HG02642 (cell line): ENCODE measurements around the gene LIMCH1.

Experiments used
- ATAC-seq: cut with Tn5 transposase; IDR thresholded peaks from one replicate; pipeline ENCODE4 v1.9.1; 2021; ENCODE audit warnings: mild to moderate bottlenecking; ENCODE audit not compliant: unreplicated experiment, poor library complexity

The LIMCH1 gene

DNA sequence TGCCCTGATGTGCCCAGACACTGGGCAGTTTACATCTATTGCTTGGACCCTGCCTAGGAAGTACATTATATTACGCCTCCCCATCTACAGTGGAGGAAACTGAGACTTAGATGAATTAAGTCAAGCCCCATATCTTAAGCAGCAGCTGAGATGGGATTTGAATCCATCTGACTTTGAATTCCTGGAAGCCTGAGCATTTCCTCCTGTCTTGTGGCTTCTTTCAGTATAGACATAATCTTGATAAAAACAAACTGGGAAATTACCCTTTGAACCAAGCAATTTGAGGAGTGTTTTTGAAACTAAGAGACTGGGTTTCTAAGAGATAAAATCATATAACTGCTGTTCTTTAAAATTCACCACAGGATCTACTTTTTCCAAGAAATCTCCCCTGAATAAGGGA lies 18.6 kb downstream of the LIMCH1 start:
- no peak for ATAC-seq

DNA sequence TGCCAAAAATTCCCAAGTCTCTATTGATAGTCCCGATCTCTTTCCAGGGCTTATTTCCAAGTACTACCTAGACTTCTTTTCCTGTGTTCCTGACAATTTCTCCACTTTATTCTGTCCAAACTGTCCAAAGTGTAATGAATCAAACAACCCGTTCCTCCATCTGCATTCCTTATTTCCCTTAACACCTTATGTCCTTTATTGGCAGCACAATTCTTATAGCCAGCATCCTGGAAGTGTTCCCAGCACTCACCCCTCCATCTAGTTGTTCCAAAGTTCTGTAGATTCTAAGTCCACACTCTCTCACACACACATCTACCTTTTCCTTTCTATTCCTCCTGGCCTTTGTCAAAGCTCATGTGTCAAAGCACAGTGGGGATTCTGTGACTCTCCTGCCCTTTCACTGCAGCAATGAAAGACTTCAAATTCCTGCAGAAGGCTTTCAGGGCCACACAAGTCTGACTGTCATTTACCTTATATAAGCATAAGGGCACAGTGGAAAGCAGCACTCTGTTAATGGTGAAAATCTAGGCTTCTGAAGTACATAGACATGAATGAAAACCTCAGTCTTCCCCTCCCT lies 22.1 kb downstream of the LIMCH1 start:
- no peak for ATAC-seq

DNA sequence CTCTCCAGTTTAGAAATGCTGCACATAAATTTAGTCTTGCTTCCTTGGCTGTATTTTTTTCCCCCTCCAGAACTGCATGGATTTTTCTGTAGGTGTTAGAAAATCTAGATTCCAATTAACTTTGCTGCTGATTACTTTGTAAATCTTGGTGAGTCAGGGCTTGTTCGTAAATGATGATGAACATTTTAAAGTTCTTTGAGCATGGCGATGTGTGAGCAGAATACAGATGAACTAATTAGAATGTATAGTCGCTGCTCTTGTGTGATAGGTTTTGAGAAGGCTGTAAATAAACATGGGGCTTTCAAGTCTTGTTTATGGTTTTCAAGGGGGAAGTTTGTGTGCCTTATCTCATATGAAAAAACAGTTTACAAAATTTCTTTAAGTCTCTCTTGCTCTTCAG lies 23.3 kb downstream of the LIMCH1 start:
- ATAC-seq, result no peak

DNA sequence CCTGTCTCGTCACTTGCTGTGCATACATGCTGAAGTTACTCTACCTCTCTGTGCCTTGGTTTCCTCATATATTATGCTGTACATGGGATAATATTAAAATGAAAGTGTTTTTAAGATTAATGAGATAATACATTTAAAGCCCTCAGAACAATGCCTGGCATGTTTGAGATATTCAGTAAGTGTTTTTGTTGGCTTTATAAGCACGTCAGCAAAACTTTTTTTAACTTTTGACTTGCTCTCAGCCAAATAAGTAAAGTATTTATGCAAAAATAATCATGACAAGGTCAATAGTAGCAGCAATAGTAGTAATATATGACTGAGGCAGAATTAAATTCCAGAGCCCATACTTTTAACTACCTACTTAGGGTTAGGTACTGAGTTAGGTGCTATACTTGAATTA lies 29.2 kb downstream of the LIMCH1 start:
- ATAC-seq, result no peak

DNA sequence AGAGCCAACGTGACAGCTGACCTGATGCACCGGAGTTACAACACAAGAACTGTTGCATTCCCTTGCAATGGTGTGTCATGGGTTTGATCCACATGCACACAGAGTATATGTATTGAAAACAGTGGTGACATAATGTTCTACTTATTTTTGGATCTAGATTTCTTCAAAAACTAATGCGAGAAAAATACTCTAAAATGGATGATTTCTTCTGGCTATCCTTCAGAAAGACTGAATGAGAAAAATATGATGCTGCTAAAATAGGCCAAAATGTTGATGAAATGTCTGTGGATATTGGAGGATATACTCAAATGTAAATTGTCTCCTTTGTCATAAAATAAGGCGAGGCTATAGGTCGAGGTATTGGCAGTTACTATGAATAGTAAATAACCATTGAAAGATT lies 30.4 kb downstream of the LIMCH1 start:
- ATAC-seq, result no peak

DNA sequence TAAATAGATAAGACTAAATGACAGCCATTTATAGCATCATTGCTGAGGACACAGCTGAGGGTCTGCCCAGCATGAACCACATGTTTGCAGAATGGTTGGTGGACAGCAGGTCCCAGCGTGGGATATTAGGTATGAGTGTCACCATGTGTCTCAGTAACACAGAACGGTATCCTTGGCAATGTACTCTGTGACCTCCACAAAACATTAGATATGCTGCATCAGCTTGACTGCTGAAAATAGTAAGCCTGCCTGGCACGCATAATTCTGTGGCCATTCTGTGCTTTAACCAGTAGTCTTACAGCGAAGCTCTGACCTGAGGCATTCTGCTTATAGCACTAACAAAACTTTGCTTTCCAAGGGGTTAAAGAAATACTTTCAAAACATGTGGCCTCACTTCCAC lies 32.0 kb downstream of the LIMCH1 start:
- ATAC-seq, result no peak

DNA sequence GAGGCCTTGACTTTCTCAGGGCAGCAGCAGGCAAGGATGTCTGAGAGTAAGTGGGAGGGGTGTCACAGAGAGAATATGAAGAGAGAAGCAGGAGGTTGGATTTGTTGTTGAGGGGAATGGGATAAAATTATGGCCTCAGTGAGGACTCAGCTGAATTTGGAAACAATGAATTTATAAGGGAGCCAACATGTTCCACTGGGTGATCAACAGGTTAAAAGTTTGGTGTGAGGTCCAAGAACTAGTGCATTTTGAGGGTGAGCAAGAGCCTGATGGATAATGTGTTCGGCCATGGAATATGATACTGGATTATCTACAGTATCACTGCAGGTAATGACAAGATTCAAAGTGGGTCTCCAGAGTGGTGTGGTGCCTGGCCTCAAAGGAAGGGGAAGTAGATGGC lies 33.5 kb downstream of the LIMCH1 start:
- ATAC-seq, result no peak

DNA sequence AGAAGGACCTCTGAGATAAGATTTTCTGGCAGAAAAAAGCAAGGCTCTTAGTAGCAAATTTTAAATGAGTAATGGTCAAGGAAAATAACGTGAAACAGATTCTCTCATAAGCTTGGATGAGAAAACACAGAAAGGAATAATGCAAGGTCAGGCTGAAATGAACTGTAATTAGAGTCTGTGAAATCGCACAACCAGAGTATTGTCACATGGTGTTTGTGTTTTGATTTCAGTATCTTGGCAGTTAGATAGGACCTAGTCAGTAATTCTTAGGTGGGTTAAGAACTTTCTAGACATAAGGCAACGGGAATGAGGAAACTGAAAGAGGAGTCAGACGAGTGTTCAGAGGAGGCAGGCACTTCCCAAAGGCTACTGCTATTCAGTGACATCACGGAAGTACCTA lies 34.6 kb downstream of the LIMCH1 start:
- no peak for ATAC-seq

DNA sequence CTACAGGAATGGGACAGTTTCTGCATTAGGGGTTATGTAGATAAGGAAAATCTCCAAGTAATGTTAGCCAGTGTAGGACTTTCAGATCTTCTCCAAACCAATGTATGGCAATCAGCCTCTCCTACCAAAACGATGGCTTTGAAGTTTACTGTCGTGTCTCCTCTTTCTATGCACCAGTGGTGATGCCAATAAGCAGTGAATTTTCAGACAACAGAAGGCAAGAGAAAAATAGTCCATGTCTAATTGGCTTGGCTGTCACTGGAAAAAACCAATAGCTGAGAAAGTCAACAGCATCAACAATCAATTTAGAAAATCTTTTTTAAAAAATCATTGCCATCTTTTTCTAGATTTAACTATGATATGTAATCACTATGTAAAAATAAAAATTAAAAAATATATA lies 35.0 kb downstream of the LIMCH1 start:
- ATAC-seq, result no peak

DNA sequence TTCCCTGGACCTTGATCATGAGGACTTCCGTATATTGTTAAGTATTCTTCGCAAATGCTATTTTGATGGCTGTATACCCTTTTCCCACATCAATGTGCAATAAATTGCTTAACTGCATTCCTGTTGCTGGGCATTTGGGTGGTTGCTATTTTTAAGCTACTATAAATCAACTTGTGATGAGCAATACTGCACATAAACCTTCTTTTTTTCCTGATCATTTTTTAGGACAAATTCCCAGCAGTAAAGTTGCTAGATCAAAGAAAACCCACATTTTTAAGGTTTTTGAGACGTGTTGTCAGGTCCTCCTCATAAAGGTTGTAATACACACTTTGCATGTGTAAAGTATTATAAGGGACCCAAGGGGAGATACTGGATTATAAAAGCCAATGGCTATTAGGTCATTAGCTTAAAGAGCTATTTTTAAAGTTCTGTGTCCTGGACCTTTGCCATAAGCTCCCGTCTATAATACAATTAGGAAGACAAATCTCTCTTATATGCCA lies 35.6 kb downstream of the LIMCH1 start:
- ATAC-seq, result no peak

DNA sequence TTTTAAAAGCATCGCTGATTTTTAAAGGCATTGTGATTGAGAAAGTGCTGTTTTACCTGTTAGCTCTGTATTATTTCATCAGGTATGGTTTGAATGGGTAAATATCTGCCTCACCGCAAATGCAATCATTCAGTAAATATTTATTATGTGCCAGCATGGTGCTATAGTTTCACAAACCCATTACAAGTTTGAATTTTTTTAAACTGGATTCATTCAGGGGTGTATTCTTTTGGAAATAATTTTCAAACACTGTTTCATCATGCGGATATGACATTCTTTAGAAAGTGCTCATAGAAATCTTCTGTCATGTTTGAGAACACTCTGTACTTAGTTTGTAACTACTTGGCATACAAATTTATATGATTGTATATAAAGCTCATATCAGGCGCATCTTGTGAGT lies 37.2 kb downstream of the LIMCH1 start:
- no peak for ATAC-seq

DNA sequence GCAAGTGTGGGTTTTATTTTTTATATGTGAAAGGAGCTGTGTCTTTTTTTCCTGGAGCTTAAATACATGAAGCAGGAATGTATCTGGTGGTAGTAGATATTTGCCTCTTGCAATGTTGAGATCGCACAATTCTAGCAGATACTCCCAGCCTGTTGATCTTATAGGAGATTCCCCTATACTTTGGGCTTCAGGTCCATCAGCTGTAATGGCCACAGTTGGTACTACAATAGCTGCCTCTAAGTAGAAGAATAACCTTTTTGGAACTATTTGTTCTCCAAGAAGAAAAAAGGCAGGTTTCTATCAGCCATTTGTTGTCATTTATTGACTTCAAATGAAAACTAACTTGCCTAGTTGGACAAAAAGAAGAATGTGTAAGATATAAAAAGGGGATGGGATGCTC lies 37.7 kb downstream of the LIMCH1 start:
- ATAC-seq, result no peak

DNA sequence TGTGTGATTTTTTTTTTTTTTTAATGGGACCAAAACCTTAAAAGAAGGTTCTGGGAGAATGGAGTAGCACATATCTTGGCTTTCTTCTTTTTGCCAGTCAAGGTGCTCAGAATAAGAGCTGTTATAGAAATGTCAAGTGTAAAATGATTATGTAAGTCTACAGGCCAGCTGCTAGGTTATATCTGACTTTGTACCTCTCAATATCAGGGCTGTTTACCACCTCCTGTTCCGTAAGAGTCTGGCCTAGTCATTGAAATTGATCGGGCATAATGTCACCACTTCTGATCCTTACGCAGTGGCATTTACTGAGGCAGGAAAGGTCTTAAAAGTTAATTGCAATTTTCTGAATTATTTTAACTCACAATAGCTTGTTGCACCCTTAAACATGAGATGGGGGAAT lies 41.1 kb downstream of the LIMCH1 start:
- no peak for ATAC-seq

DNA sequence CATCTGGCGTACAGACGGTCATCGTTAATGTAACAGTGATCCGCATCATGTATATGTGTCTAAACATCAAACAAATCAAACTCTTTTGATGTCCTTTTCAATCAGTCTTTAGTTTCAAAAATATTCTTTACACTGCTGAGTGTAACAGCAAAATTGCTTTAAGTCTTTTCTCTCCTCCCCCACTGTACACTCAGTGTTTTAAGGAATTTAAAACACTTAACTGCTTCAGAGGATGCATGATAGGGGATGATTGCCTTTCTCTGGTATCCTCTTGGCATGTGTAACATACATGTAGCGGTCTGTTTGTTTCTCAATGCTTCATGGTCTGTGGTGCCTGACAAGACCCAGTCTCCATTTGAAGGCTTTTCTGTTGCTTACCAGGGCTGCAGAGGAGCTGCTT lies 41.6 kb downstream of the LIMCH1 start:
- no peak for ATAC-seq

DNA sequence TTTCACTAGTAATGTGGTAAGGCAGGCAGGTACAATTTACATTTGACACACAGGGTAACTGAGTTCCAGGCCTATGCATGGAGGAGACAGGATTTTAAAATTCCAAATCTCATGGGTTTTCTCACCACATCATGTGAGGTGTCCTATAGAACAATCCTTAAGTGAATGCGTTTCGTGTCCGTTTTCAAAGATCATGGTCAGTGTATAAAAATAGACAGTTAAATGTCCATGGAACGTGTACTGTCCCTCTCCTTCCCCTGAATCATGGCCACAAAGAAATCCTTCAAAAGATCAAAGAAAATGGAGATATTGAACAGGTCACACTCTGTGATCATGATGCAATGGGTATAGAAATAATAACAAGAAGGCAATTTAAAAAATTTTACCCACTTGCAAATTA lies 42.0 kb downstream of the LIMCH1 start:
- no peak for ATAC-seq

DNA sequence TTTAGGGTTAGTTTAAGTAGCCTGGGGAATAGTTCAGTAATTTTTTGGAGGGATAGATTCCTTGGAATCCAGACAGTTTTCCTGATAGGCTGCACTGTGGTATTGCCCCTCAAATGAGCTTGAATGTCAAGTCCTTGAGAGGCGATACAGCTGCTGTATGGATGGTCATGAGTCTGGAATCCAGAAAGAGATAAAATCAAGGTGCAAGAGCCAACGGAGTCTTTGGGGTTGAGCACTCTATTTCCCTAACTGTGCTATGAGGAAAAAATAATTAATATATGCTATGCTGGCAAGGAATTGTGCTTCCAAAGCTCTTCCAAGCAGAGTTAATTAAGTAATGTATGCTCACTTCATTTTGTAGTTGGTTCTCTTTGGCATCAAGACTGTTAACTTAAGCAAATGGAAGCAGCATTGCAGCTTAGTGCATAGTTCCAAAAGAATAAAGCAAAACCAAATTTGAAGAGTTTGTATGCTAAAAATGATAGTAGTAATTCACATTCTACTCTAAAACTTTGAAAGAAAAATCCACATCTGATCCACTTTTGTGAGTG lies 48.8 kb downstream of the LIMCH1 start:
- ATAC-seq, result no peak

DNA sequence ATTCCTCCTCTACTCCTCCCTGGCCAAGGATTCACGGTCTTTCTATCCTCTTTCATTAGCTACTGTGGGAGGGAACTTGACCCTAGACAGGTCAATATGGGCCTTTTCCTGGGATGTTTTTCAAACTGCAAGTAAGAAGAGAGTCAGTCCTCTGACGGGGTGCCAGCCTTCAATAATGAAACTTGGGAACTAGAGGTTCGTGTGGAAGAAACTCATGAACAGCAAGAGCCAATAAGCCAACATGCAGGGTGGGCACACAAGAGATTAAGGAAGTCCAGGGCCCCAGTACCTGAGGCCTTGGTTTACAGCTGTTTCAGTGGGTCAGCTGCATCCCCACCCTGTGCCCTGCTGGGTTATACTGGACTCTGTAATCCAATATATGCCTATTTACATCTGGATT lies 49.3 kb downstream of the LIMCH1 start:
- no peak for ATAC-seq

DNA sequence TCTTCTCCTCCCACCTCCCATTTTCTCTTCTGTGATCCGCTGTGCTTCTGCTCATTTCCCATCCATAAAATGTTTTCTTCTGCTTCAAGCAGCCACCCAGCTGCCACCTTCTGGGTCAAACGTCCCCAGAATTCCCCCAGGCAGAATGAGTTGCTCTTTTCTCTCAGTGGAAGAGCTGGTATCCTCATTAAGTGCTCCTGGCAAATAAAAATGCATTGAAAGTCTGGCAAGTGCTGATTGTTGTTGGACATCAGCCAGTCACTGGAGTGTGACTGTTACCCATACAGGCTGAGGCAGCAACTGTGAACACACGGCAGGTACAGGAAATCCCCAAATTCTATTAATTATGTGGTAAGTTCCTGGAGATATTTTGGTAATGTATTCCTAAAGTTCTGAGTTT lies 52.6 kb downstream of the LIMCH1 start:
- ATAC-seq, result no peak

DNA sequence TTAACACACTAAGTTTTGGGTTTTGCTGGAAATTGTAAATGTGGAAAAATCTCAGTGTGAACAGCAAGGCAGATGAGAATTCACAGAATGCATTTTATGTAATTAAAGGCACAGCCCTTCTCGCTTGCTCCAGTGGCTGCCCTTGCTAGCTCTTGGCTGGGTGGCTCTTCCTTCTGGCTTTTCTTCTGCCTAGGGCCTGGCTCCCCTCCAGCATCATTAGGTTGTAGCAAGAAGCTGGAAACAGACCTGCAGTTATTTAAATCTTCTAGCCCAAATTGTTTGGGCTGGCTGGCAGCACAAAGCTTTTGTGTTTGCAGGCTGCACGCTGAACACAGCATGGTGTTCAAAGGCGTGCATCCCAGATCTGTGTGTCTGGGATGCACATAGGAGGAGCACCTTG lies 56.5 kb downstream of the LIMCH1 start:
- no peak for ATAC-seq

DNA sequence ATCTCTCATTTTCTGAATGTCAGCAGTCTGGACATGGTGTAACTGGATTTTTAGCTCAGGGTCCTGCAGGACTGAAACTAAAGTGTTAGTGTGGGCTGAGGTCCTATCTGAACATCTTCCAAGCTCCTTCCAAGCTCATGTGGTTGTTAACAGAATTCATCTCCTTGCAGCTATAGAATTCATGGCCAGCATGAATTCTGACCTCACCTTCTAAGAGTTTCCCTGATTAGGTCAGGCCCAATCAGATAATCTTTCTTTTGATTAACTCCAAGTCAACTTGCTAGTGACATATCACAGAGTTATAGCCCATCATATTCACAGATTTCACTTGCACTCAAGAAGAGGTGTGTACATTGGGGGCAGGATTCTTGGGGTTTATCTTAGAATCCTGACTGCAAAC lies 59.5 kb downstream of the LIMCH1 start:
- no peak for ATAC-seq

DNA sequence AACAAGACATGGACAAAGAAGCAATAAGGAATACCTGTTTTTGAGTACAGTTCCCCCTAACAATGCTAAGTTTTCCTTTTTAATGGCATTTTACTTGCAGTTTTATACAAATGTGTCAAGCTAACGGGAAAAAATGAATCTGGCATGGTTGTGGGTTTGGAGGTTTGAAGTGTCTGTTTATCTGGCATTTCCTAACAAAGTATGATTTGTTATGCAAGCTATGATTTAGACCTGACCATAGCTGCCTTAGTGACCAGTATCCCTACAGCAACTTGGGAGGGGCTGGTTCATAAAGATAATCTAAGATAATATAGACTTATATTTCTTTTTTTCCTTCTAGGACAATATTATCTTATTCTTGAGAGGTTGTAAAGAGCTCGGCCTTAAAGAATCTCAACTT lies 60.6 kb downstream of the LIMCH1 start:
- ATAC-seq, result no peak

DNA sequence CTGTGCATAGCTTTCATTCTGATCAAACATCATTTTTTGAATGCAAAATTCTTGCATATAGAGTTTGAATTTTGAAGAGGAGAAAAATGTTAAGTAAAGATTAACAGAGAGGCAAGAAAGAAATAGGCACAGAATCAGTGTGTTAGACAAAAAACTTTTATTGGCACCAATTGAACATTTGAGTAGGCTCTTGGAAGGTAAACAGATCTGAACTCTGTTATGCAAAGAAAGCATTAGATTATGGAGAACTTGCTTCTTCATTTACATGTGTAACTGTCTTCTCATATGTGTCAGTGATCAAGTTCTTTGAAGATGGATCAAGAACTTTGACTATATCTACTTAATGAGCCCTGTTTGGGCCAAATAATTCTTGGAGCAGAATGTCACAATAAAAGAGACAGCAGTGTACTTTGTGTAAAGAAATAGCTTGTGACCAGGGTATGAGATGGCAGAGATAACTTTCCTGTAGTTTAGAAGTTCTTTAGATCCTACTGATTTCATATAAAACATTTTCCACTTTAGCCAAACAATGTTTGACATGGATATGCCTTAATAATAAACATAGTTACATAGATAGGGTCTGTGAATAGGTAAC lies 61.3 kb downstream of the LIMCH1 start:
- no peak for ATAC-seq
